ENCODE results near the gene DZIP1.

Gene DZIP1

DNA sequence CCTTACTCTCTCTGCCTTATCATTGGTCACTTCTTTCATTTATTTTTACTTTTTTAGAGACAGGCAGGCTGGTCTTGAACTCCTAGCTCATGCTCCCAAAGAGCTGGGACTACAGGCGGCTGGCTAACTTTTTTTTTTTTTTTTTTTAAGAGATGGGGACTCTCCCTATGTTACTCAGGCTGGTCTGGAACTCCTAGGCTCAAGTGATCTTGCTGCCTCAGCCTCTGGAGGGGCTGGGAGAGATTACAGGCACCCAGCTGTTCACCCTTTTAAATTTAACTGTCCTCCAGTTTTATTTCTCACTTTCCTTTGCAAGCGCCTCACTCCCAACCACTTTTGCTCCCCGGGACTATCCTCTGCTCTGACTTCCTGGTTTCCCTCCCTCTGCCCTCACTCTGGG lies 97.6 kb downstream of the DZIP1 start:
- H3K4me3 ChIP-seq (ENCODE audit: low read depth, low read length): no peak overlapping the region
- H3K27me3 ChIP-seq (ENCODE audit: insufficient read depth, low read length): peaks cover 52% of the 10 kb centered on the region
- no peaks in the 10 kb centered on the region for H3K79me2 ChIP-seq (ENCODE audit: control insufficient read depth, insufficient read depth, low read length, unreplicated experiment)
- no peak overlapping the region for H3K27ac ChIP-seq (ENCODE audit: low read depth, low read length)
- H2AFZ ChIP-seq (ENCODE audit: low read length, unreplicated experiment): no peak overlapping the region
- H3K4me1 ChIP-seq (ENCODE audit: control insufficient read depth, insufficient read depth, low read length, unreplicated experiment): no peaks in the 10 kb centered on the region
- no peaks in the 10 kb centered on the region for H3K36me3 ChIP-seq (ENCODE audit: insufficient read depth, low read length)

- Histone ChIP-seq H3K27me3 (ENCODE audit: insufficient read depth, low read length) (peaks cover 28% of the 10 kb centered on the region), H3K4me1 (ENCODE audit: control insufficient read depth, insufficient read depth, low read length, unreplicated experiment) (no peaks in the 10 kb centered on the region), H3K27ac (ENCODE audit: low read depth, low read length) (no peak overlapping the region), H3K4me3 (ENCODE audit: low read depth, low read length) (no peak overlapping the region), H2AFZ (ENCODE audit: low read length, unreplicated experiment) (no peak overlapping the region), H3K36me3 (ENCODE audit: insufficient read depth, low read length) (no peaks in the 10 kb centered on the region), H3K79me2 (ENCODE audit: control insufficient read depth, insufficient read depth, low read length, unreplicated experiment) (no peaks in the 10 kb centered on the region)
These were observed 100.2 kb downstream of the DZIP1 start for GRCh38 chr13:95544293-95544692.

- H3K36me3 ChIP-seq (ENCODE audit: insufficient read depth, low read length): no peaks in the 10 kb centered on the region
- H2AFZ ChIP-seq (ENCODE audit: low read length, unreplicated experiment): no peak overlapping the region
These were observed 102.5 kb downstream of the DZIP1 start for GRCh38 chr13:95541911-95542474.

GRCh38 chr13:95541308-95541707 lies 103.2 kb downstream of the DZIP1 start:
- no peak overlapping the region for H2AFZ ChIP-seq (ENCODE audit: low read length, unreplicated experiment)
- H3K4me3 ChIP-seq (ENCODE audit: low read depth, low read length): no peak overlapping the region
- H3K36me3 ChIP-seq (ENCODE audit: insufficient read depth, low read length): no peaks in the 10 kb centered on the region
- no peaks in the 10 kb centered on the region for H3K79me2 ChIP-seq (ENCODE audit: control insufficient read depth, insufficient read depth, low read length, unreplicated experiment)
- H3K27ac ChIP-seq (ENCODE audit: low read depth, low read length): no peak overlapping the region
- peaks cover 6% of the 10 kb centered on the region for H3K27me3 ChIP-seq (ENCODE audit: insufficient read depth, low read length)
- H3K4me1 ChIP-seq (ENCODE audit: control insufficient read depth, insufficient read depth, low read length, unreplicated experiment): no peaks in the 10 kb centered on the region

More at GRCh38 chr13:95541911-95542474, 102.5 kb downstream of the DZIP1 start:
- Histone ChIP-seq H3K27ac (ENCODE audit: low read depth, low read length) (no peak overlapping the region), H3K79me2 (ENCODE audit: control insufficient read depth, insufficient read depth, low read length, unreplicated experiment) (no peaks in the 10 kb centered on the region), H3K4me1 (ENCODE audit: control insufficient read depth, insufficient read depth, low read length, unreplicated experiment) (no peaks in the 10 kb centered on the region), H3K4me3 (ENCODE audit: low read depth, low read length) (no peak overlapping the region), H3K27me3 (ENCODE audit: insufficient read depth, low read length) (peaks cover 11% of the 10 kb centered on the region)

GRCh38 chr13:95540888-95541287 lies 103.6 kb downstream of the DZIP1 start:
- Histone ChIP-seq H3K4me1 (ENCODE audit: control insufficient read depth, insufficient read depth, low read length, unreplicated experiment) (peaks cover under 1% of the 10 kb centered on the region), H3K79me2 (ENCODE audit: control insufficient read depth, insufficient read depth, low read length, unreplicated experiment) (no peaks in the 10 kb centered on the region), H3K27me3 (ENCODE audit: insufficient read depth, low read length) (peaks cover 3% of the 10 kb centered on the region), H3K4me3 (ENCODE audit: low read depth, low read length) (no peak overlapping the region), H2AFZ (ENCODE audit: low read length, unreplicated experiment) (no peak overlapping the region), H3K36me3 (ENCODE audit: insufficient read depth, low read length) (no peaks in the 10 kb centered on the region), H3K27ac (ENCODE audit: low read depth, low read length) (no peak overlapping the region)

DNA sequence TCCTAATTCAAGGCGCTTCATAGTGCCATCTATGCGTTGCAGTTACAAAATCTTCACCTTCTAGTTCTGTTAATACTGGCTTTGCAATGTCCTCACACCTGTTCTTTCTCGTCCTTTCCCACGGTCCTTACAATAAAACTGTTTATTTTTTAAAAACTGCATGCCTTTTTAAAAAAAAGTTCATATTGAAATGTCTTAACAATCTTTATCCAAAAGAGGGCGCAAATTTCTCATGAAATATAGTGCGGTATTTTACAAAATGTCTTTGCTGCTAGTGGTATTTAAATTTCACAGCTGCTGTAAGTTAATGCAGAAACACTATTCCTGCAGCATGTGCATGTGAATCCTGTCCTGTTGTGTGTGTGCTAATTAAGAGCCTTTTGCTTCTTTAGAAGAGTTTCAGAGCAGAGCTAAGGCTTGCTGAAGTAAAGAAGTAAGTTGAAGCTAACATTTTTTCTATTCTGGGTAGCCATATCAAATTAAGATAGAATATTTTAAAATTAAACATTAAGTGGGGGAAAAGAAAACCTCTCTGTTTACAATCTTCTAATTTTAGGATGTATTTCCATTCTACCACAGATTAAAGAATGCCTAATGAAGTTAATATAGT lies 107.8 kb downstream of the DZIP1 start:
- H3K79me2 ChIP-seq (ENCODE audit: control insufficient read depth, insufficient read depth, low read length, unreplicated experiment): no peaks in the 10 kb centered on the region
- peaks cover 22% of the 10 kb centered on the region for H3K4me1 ChIP-seq (ENCODE audit: control insufficient read depth, insufficient read depth, low read length, unreplicated experiment)
- H3K36me3 ChIP-seq (ENCODE audit: insufficient read depth, low read length): no peaks in the 10 kb centered on the region
- H2AFZ ChIP-seq (ENCODE audit: low read length, unreplicated experiment): no peak overlapping the region
- no peak overlapping the region for H3K4me3 ChIP-seq (ENCODE audit: low read depth, low read length)
- H3K27me3 ChIP-seq (ENCODE audit: insufficient read depth, low read length): no peaks in the 10 kb centered on the region
- no peak overlapping the region for H3K27ac ChIP-seq (ENCODE audit: low read depth, low read length)

GRCh38 chr13:95535243-95535642 lies 109.3 kb downstream of the DZIP1 start:
- Histone ChIP-seq H3K79me2 (ENCODE audit: control insufficient read depth, insufficient read depth, low read length, unreplicated experiment) (no peaks in the 10 kb centered on the region), H3K27ac (ENCODE audit: low read depth, low read length) (no peak overlapping the region), H2AFZ (ENCODE audit: low read length, unreplicated experiment) (no peak overlapping the region), H3K27me3 (ENCODE audit: insufficient read depth, low read length) (no peaks in the 10 kb centered on the region), H3K36me3 (ENCODE audit: insufficient read depth, low read length) (no peaks in the 10 kb centered on the region), H3K4me3 (ENCODE audit: low read depth, low read length) (no peak overlapping the region), H3K4me1 (ENCODE audit: control insufficient read depth, insufficient read depth, low read length, unreplicated experiment) (peaks cover 25% of the 10 kb centered on the region)

DNA sequence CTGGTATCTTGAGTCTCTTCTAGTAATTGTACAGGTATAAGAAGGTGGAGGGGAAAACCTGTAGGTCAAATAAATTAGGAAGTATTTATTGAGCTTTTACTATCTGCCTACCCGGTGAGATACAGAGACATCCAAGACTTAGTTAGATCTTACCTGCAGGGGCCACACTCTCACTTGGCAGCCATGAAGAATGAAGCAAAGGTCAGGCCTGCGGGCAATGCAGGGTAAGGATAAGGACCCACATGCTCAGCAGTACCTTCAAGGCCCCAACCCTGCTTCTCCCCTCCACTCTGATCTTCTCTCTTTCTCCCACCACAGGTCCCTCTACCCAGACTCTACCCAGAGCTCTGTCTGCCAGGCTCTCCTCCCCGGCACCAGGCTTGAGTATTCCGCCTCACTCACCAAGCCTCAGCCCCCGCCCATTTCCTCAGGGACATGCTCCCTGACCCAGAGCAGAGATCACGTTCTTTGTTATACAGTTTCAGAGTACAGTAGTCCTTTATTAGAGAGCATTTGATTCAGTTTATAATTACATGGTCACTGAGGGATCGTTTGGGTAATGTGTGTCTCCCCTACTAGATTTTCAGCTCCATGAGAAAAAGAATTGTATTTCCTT lies 110.9 kb downstream of the DZIP1 start:
- Histone ChIP-seq H3K4me1 (ENCODE audit: control insufficient read depth, insufficient read depth, low read length, unreplicated experiment) (peaks cover 35% of the 10 kb centered on the region), H3K27ac (ENCODE audit: low read depth, low read length) (no peak overlapping the region), H3K27me3 (ENCODE audit: insufficient read depth, low read length) (no peaks in the 10 kb centered on the region), H3K36me3 (ENCODE audit: insufficient read depth, low read length) (no peaks in the 10 kb centered on the region), H3K79me2 (ENCODE audit: control insufficient read depth, insufficient read depth, low read length, unreplicated experiment) (no peaks in the 10 kb centered on the region), H2AFZ (ENCODE audit: low read length, unreplicated experiment) (no peak overlapping the region), H3K4me3 (ENCODE audit: low read depth, low read length) (no peak overlapping the region)

DNA sequence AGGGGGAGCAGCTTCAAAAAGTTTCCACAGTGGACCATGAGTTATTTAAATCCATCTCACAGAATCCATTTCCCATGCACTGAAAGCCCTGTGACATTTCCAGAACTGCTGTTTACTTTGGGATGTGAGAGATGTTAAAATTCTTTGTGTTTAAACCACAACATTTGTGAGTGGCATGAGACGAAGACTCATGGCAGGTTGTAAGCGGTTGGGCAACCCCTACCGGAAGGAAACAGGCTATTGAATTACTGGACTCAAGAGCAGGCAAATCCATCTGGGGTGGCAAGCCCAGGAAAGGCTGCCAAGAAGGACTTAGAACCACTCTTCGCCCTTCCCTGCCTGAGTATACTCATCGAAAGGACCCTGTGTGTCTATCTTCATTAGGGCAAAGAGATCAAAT lies 114.3 kb downstream of the DZIP1 start:
- no peak overlapping the region for H3K27ac ChIP-seq (ENCODE audit: low read depth, low read length)
- H3K4me3 ChIP-seq (ENCODE audit: low read depth, low read length): no peak overlapping the region
- no peaks in the 10 kb centered on the region for H3K27me3 ChIP-seq (ENCODE audit: insufficient read depth, low read length)
- no peaks in the 10 kb centered on the region for H3K36me3 ChIP-seq (ENCODE audit: insufficient read depth, low read length)
- no peaks in the 10 kb centered on the region for H3K79me2 ChIP-seq (ENCODE audit: control insufficient read depth, insufficient read depth, low read length, unreplicated experiment)
- no peak overlapping the region for H2AFZ ChIP-seq (ENCODE audit: low read length, unreplicated experiment)
- H3K4me1 ChIP-seq (ENCODE audit: control insufficient read depth, insufficient read depth, low read length, unreplicated experiment): peaks cover 29% of the 10 kb centered on the region

Measured in ACC112 (cell line).